Measurements from ENCODE around the gene CUTC.

- TF ChIP-seq CTCF (IDR thresholded peaks at IDR 0.05) (no peak), POLR2A (IDR thresholded peaks at IDR 0.05) (no peak)
Observed at GRCh38 chr10:99693933-99694583, 38.0 kb upstream of the CUTC start.
